Left renal pelvis (tissue), 4 donors: ENCODE data around the gene TAF4. TPM values are rescaled to one million over a fixed set of nuclear protein-coding genes. Genes with fewer than 3 reads are reported as not detected.
"Not testable (repeated sequence)": the region's sequence is repeated elsewhere in the genome, so short reads cannot be mapped to it uniquely, and the experiment has no call there.

Source experiments
- DNase-seq, 4 donors: peaks; one replicate each; pipeline ENCODE4 v3.0.0-alpha.2; 2013; ENCODE audit warnings: low read depth in 4 of 4, low spot score in 3 of 4
- polyA plus RNA-seq, 4 donors: library from polyadenylated mRNA; unstranded; fragments of 120-200 nt; gene quantifications; one replicate each; pipeline ENCODE4 v1.2.1, GENCODE V29; 2013; ENCODE audit not compliant: insufficient read length in 4 of 4

The TAF4 gene
- polyA plus RNA-seq, 4 donors = 13.3 to 21.9 (median 17.7) TPM

DNA sequence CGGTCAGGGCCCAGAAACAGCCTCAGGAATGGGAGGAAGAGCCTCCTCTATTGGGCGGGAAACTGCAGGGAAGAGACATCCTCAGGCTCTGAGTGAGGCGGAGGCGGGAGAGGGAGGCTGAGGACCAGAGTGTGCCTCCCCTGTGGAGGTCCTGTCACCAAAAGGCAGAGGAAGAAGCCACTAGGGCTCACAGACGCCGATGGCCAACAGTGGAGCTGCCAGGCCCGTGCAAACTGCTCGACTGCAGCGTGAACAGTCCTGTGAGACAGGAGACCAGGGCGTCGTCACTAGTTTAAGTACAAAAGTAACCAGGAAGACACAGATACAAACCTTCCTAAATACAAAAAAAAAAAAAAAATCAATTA lies 82.7 kb downstream of the TAF4 start:
- DNase-seq = no peak

- DNase-seq = no peak
These were observed 83.3 kb downstream of the TAF4 start for GRCh38 chr20:61982191-61982950.

DNA sequence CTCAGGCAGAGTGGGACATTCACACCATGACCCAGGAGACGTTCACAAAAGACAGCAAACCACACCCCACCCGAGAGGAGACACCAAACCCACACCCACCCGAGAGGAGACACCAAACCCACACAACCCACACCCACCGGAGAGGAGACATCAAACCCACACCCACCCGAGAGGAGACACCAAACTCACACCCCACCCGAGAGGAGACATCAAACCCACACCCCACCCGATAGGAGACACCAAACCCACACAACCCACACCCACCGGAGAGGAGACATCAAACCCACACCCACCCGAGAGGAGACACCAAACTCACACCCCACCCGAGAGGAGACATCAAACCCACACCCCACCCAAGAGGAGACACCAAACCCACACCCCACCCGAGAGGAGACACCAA lies 84.0 kb downstream of the TAF4 start:
- DNase-seq = not testable (repeated sequence)

DNA sequence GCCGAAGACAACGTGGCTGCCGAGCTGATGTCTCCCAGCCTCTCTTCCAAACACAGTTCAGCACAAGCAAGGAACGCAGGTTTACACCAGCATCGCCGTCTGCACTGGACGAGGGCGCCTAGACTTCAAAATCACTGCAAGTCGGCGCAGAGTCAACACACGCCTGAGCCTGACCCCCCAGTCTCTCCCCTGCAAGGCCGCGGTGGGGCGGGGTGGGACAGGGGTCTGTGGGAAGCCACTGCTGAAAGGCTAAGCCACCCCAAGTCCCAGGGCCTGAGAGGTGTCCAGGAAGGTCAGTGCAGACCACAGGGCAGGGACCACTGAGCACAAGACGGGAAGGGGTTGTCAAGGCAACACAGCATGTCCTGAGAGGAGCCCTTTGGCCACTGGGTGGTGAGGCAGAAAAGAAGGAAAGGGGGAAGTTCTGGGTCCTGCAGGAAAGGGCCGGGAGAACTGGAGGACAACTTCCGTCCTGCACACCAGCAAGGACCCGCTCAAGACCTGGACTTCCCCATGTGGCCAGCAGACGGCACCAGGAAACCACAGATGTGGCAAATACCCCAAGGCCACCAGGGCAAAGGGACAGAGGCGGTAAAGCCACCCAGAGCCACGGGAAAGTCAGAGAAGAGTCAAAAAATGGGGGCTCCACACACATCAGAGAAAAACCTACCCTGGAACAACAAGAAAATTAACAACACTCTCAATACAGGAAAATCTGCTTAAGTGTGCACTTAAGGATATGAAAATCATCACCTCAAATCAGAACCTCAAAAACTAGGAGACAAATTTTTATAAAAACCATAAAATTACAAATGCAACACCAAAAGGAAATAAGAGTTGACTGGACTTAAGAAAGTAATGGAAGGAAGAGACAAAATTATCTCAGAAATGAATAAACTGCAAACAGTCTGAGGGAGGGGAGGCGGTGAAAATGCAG lies 84.8 kb downstream of the TAF4 start:
- DNase-seq = no peak

DNA sequence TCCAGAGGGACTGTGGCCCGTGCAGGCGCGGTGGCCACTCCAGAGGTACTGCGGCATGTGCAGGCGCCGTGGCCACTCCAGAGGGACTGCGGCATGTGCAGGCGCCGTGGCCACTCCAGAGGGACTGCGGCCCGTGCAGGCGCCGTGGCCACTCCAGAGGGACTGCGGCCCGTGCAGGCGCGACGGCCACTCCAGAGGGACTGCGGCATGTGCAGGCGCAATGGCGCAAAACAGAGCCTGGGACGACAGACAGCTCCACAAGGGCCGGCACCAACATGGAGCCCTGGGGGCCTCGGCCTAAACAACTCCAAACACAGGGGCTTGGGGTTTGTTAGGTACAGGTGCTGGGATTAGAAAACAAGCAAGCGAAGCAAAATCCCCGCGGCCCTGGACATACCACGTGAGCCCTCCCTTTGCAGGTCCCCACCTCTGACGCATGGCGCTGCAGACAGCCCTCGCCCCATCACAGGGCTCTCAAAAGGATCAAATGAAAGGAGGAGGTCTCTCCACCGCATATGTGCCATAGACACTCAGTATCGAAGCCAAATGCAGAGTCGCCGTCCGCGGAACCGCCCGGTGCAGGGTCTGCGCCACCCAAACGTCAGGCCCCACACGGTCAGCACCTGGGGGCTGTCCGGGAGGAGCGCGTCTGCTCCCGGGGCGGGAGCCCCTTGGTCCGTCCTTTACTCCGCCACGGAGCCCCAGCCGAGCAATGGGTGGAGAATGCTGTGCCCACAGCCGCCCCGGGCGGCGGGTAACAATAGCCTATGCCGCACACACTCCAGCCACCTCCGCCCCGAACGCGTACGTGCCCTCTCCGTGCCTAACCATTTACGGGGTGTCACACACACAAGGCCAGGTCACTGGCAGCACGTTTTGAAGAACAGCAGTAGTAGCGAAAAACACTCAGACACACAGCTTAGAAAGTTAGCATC lies 85.7 kb downstream of the TAF4 start:
- no peak for DNase-seq

GRCh38 chr20:61979090-61979489 lies 86.6 kb downstream of the TAF4 start:
- DNase-seq = no peak

GRCh38 chr20:61978491-61978890 lies 87.2 kb downstream of the TAF4 start:
- DNase-seq = no peak

GRCh38 chr20:61977419-61977786 lies 88.3 kb downstream of the TAF4 start:
- no peak for DNase-seq

- DNase-seq = no peak
These were observed 88.8 kb downstream of the TAF4 start for GRCh38 chr20:61976644-61977418.

GRCh38 chr20:61976263-61976643 lies 89.4 kb downstream of the TAF4 start:
- no peak for DNase-seq

DNA sequence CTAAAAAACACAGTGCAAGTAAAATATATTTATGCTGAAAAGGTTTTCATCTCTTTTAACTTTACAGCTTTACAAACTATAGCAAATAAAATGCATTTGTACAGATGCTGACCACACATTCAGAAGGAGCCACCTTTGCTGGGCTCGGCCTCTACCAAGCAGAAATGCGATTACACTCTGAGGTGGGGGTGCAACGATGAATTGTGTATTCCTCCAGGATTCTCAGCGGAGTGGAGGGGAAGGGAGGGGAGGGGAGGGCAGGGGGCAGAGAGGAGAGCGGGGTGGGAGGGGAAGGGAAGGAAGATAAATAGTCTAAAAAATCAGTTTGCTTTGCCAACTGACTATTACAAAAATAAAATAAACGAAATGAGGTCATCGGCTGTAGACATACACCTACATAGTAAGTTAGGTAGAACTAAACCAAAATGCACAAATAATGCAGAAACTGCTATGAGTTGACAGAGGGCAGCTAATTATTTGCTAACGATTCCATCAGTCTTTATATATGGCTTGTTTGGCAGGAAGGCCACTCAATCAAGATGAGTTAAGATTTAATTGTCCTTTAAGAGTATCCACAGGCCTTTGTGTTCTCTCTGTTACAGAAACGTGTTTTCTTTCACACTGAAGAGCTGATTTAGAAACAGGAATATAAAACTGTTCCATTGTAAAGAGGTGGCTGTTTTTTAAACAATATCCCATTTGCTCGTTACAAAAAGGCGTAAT lies 90.1 kb downstream of the TAF4 start:
- no peak for DNase-seq

DNA sequence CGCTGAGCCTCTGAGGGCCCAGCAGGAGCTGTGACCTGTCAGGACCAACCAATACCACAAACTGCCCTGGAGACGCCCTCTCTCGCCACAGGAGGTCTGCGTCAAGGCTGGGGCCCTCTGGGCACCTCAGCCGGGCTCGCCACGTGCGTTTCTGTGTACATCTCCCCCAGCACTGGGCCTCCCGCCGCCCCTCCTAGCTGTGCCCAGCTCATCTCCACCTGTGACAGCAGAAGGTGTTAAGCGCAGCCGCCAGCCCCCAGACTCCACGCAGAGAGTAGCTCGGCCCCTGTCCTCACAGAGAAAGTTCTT lies 91.4 kb downstream of the TAF4 start:
- DNase-seq = no peak

DNA sequence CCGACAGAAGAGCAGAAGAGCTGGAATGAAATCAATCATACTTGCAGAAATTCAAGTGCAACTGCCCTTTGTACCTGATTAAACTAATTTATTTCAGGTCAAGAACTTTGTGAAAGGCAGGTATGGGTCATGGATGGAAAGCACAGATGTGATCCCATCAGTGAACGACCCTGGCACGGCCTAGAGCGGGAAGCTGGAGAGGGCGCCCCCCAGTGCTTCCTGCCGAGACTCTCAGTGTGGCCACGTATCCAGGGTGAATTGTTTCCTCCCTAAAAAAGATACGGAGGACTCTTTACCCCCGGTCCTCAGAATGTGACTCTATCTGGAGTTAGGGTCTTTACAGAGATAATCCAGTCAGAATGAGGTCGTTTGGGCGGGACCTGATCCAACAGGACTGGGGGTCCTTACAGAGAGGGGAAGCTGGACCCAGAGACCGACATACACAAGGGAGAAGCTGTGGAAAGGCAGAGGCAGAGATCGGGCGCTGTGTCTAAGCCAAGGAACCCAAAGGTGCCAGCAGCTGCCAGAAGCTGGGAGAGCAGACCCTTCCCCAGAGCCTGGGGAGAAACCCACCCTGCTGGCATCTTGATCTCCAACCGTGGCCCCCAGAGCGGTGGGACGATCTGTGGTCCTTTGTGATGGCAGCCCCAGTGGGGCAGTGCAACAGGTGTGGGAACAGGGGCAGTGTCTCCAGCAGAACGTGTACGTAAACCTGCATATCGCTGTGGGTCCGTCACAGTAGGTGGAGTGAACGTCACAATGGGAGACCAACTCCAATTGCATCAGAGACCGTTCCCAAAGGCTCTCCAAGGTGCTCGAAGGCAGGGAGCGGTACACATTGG lies 91.9 kb downstream of the TAF4 start:
- DNase-seq = no peak

DNA sequence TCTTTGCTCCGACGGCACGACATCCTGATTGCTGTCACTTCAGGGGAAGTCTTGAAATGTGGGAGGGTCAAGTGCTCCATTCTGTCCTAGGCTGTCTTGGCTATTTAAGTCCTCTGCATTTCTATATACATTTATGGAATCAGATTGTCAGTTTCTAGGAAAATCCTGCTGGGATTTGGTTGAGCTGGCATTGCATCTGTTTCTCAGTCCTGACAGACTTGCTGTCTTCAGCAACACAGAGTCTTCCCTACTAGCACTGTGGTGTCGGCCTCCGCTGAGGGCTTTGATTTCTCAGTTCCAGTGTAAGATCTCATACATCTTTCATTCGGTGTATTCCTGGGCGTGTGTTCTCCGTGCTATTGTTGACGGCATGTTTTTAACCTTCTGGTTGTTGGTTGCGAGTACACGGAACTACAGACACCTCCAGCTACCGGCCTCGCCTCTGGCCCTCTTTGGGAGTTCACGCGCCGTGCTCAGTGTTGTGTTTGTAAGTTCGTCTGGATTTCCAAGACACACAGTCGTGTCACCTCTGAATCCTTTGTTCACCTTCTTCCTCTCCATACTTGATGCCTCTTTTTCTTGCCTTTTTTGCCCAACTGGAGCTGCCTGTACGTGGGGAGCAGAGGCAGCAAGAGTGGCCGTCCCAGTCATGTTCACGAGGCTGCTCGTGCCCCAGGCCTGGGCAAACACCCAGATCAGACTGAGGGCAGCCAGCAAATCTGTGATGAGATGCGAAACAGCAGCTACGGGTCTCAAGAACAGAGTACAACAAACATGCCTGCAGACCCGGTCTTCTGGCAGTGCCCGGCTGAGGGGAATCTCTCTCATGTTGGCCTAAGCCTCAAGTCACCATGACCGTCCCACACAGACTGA lies 92.8 kb downstream of the TAF4 start:
- no peak for DNase-seq

DNA sequence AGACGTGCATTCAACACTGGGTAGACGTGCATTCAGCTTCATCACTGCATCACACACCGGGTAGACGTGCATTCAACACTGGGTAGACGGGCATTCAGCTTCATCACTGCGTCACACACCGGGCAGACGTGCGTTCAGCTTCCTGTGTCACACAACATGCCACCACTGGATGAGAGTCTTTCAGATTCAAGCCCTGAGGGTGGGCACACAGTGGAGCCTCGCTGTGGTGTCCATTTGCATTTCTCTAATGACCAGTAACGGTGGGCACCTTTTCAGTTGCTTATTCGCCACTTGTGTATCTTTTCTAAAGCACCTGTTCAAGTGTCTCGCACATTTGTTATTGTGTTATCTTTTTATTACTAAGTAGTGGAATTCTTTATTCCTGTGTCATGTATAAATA lies 94.1 kb downstream of the TAF4 start:
- not testable (repeated sequence) for DNase-seq

GRCh38 chr20:61970357-61970756 lies 95.3 kb downstream of the TAF4 start:
- DNase-seq = no peak

DNA sequence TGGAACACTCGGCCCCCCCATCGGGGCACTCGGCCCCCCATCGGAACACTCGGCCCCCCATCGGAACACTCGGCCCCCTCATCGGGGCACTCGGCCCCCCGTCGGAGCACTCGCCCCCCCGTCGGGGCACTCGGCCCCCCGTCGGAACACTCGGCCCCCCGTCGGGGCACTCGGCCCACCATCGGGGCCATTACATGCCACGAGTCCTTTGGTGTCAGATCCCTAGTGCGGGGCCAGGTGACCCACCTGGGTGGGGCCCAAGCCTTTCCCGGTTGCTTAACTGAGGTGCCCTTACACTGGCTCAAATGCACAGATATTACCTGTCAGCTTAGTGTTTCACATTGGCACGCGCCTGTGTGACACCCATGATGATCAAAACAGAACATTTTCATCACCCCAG lies 95.9 kb downstream of the TAF4 start:
- no peak for DNase-seq

DNA sequence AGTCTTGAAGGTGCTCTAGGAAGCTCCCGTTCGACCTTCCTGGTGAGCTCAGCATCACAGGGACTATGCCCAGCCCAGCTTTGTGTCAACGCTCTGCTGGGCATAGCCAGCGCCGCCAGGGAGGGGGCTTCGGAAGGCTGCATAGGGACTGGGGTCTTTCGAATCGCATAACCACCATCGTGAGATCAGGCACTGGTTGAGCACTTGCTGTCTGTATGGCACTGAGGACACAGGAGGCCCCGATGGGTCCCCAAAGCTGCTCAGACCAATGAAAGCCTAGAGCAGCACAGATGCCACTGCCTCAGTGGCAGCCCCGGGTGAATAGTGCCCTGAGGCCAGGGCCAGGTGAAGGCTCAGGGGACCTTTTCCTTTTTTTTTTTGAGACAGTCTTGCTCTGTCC lies 96.7 kb downstream of the TAF4 start:
- no peak for DNase-seq
